Ectodermal cell (in vitro differentiated cells): ENCODE measurements around the gene MS4A1.

Source experiments
- H3K27ac ChIP-seq: 2 replicates; pipeline ENCODE4 v1.7.0; 2013; ENCODE audit warnings: mild to moderate bottlenecking, low read depth, low read length; ENCODE audit not compliant: insufficient read depth, poor library complexity, severe bottlenecking
- H3K27me3 ChIP-seq: 2 replicates; pipeline ENCODE4 v1.7.0; 2013; ENCODE audit warnings: mild to moderate bottlenecking, low read length; ENCODE audit not compliant: insufficient read depth, control insufficient read depth, poor library complexity, severe bottlenecking
- H3K36me3 ChIP-seq: one replicate; pipeline ENCODE4 v1.7.0; 2013; ENCODE audit warnings: low read length; ENCODE audit not compliant: control insufficient read depth, insufficient read depth
- H3K4me1 ChIP-seq: one replicate; pipeline ENCODE4 v1.7.0; 2013; ENCODE audit warnings: low read length; ENCODE audit not compliant: control insufficient read depth, insufficient read depth
- H3K4me3 ChIP-seq: 2 replicates; pipeline ENCODE4 v1.7.0; 2013; ENCODE audit warnings: low read depth, low read length, control low read depth; ENCODE audit not compliant: insufficient read depth
- H3K9me3 ChIP-seq: 2 replicates; pipeline ENCODE4 v1.7.0; 2013; ENCODE audit warnings: mild to moderate bottlenecking, low read length, moderate library complexity; ENCODE audit not compliant: control insufficient read depth
- WGBS, 2 experiments: methylation state at CpG; one replicate each; pipeline ENCODE4 v1.1.7; 2013; ENCODE audit warnings: missing lambda C conversion rate in 2 of 2; 5-methylcytosine and 5-hydroxymethylcytosine counted together

Gene MS4A1

GRCh38 chr11:60457576-60457975, 1.9 kb downstream of the MS4A1 start:
- Histone ChIP-seq H3K36me3 (no peaks in the 10 kb centered on the region), H3K27ac (no peak overlapping the region), H3K4me3 (no peak overlapping the region), H3K9me3 (no peaks in the 10 kb centered on the region), H3K27me3 (no peaks in the 10 kb centered on the region), H3K4me1 (no peaks in the 10 kb centered on the region)
- 82 to 91% methylated on average over 3 of the region's 3 CpGs for WGBS, 2 experiments

GRCh38 chr11:60459345-60459744, 3.7 kb downstream of the MS4A1 start:
- no peaks in the 10 kb centered on the region for H3K9me3 ChIP-seq
- H3K27me3 ChIP-seq = no peaks in the 10 kb centered on the region
- no peaks in the 10 kb centered on the region for H3K36me3 ChIP-seq
- H3K27ac ChIP-seq = no peak overlapping the region
- H3K4me3 ChIP-seq = no peak overlapping the region
- 92 to 100% methylated on average over 1 of the region's 1 CpG for WGBS, 2 experiments
- no peaks in the 10 kb centered on the region for H3K4me1 ChIP-seq

GRCh38 chr11:60468829-60469228, 13.2 kb downstream of the MS4A1 start:
- Histone ChIP-seq H3K4me1 (no peaks in the 10 kb centered on the region), H3K27ac (no peak overlapping the region), H3K36me3 (no peaks in the 10 kb centered on the region), H3K4me3 (no peak overlapping the region), H3K9me3 (no peaks in the 10 kb centered on the region), H3K27me3 (no peaks in the 10 kb centered on the region)
- WGBS, 2 experiments = 77 to 83% methylated on average over 2 of the region's 2 CpGs

- H3K4me3 ChIP-seq = no peak overlapping the region
- H3K27ac ChIP-seq = no peak overlapping the region
- H3K36me3 ChIP-seq = no peaks in the 10 kb centered on the region
- H3K4me1 ChIP-seq = no peaks in the 10 kb centered on the region
- no peaks in the 10 kb centered on the region for H3K9me3 ChIP-seq
- 78 to 80% methylated on average over 1 to 2 of the region's 2 CpGs for WGBS, 2 experiments
- no peaks in the 10 kb centered on the region for H3K27me3 ChIP-seq
Measured at GRCh38 chr11:60469723-60470122, 14.1 kb downstream of the MS4A1 start.

- no peak overlapping the region for H3K4me3 ChIP-seq
- 90 to 97% methylated on average over 6 of the region's 6 CpGs for WGBS, 2 experiments
- H3K27me3 ChIP-seq = no peaks in the 10 kb centered on the region
- no peaks in the 10 kb centered on the region for H3K9me3 ChIP-seq
- no peaks in the 10 kb centered on the region for H3K36me3 ChIP-seq
- H3K4me1 ChIP-seq = no peaks in the 10 kb centered on the region
- H3K27ac ChIP-seq = no peak overlapping the region
Measured at GRCh38 chr11:60477035-60477445, 21.4 kb downstream of the MS4A1 start.

GRCh38 chr11:60482361-60482760, 26.7 kb downstream of the MS4A1 start:
- 57 to 86% methylated on average over 1 to 2 of the region's 2 CpGs for WGBS, 2 experiments
- H3K36me3 ChIP-seq = no peaks in the 10 kb centered on the region
- H3K9me3 ChIP-seq = no peaks in the 10 kb centered on the region
- no peaks in the 10 kb centered on the region for H3K4me1 ChIP-seq
- no peaks in the 10 kb centered on the region for H3K27me3 ChIP-seq
- no peak overlapping the region for H3K4me3 ChIP-seq
- no peak overlapping the region for H3K27ac ChIP-seq

GRCh38 chr11:60485987-60486386, 30.3 kb downstream of the MS4A1 start:
- no peaks in the 10 kb centered on the region for H3K36me3 ChIP-seq
- H3K27me3 ChIP-seq = no peaks in the 10 kb centered on the region
- H3K4me1 ChIP-seq = no peaks in the 10 kb centered on the region
- no peaks in the 10 kb centered on the region for H3K9me3 ChIP-seq
- H3K4me3 ChIP-seq = no peak overlapping the region
- H3K27ac ChIP-seq = no peak overlapping the region
- WGBS, 2 experiments = 63 to 71% methylated on average over 5 of the region's 5 CpGs

GRCh38 chr11:60492488-60493009, 36.9 kb downstream of the MS4A1 start, which contains the start of gene MS4A12:
MS4A12 (plus strand) TSS chr11:60492778; CDS start chr11:60497319, 4,541 bp downstream.
- Histone ChIP-seq H3K9me3 (no peaks in the 10 kb centered on the region), H3K27ac (no peak within 1 kb of the TSS), H3K27me3 (no peaks in the 10 kb centered on the region), H3K4me3 (no peak within 1 kb of the TSS), H3K4me1 (no peaks in the 10 kb centered on the region), H3K36me3 (no peaks in the 10 kb centered on the region)
- 93 to 99% methylated on average over 2 to 4 of the region's 4 CpGs for WGBS, 2 experiments

- 93 to 94% methylated on average over 1 of the region's 2 CpGs for whole genome bisulfite sequencing, 2 experiments
- Histone ChIP-seq H3K9me3 (no peaks in the 10 kb centered on the region), H3K4me3 (no peak overlapping the region)
Measured at GRCh38 chr11:60493454-60493853, 37.8 kb downstream of the MS4A1 start.

GRCh38 chr11:60498399-60498798, 42.8 kb downstream of the MS4A1 start:
- Histone ChIP-seq H3K4me3 (no peak overlapping the region), H3K4me1 (no peaks in the 10 kb centered on the region), H3K36me3 (no peaks in the 10 kb centered on the region), H3K27ac (no peak overlapping the region), H3K9me3 (no peaks in the 10 kb centered on the region), H3K27me3 (no peaks in the 10 kb centered on the region)
- WGBS, 2 experiments = 91% methylated on average over 2 of the region's 2 CpGs

More at GRCh38 chr11:60493454-60493853, 37.8 kb downstream of the MS4A1 start:
- Histone ChIP-seq H3K27me3 (no peaks in the 10 kb centered on the region), H3K36me3 (no peaks in the 10 kb centered on the region), H3K4me1 (no peaks in the 10 kb centered on the region), H3K27ac (no peak overlapping the region)

GRCh38 chr11:60498853-60499252, 43.2 kb downstream of the MS4A1 start:
- H3K36me3 ChIP-seq = no peaks in the 10 kb centered on the region
- H3K4me1 ChIP-seq = no peaks in the 10 kb centered on the region
- no peaks in the 10 kb centered on the region for H3K9me3 ChIP-seq
- no peak overlapping the region for H3K27ac ChIP-seq
- no peak overlapping the region for H3K4me3 ChIP-seq
- no peaks in the 10 kb centered on the region for H3K27me3 ChIP-seq
- 75 to 88% methylated on average over 4 of the region's 4 CpGs for WGBS, 2 experiments
